LNCaP clone FGC (cell line): ENCODE results near the gene LRRC27.
A peak's percentile ranks its signal among the peaks of the same experiment; 100 is the strongest.

Source experiments
- DNase-seq: peaks from one replicate; pipeline ENCODE4 v3.0.0-alpha.2; 2011; ENCODE audit warnings: low read depth
- H3K4me3 ChIP-seq: 2 replicates; pipeline ENCODE4 v1.5.1; 2011; ENCODE audit warnings: mild to moderate bottlenecking, low read depth, low read length, control low read depth
- TF ChIP-seq, protein P1 (sequence below): IDR thresholded peaks from 2 replicates; pipeline ENCODE4 v1.5.1; 2012; ENCODE audit warnings: mild to moderate bottlenecking; ENCODE audit not compliant: control insufficient read depth, insufficient read depth; ENCODE audit errors: extremely low read depth

The LRRC27 gene

DNA sequence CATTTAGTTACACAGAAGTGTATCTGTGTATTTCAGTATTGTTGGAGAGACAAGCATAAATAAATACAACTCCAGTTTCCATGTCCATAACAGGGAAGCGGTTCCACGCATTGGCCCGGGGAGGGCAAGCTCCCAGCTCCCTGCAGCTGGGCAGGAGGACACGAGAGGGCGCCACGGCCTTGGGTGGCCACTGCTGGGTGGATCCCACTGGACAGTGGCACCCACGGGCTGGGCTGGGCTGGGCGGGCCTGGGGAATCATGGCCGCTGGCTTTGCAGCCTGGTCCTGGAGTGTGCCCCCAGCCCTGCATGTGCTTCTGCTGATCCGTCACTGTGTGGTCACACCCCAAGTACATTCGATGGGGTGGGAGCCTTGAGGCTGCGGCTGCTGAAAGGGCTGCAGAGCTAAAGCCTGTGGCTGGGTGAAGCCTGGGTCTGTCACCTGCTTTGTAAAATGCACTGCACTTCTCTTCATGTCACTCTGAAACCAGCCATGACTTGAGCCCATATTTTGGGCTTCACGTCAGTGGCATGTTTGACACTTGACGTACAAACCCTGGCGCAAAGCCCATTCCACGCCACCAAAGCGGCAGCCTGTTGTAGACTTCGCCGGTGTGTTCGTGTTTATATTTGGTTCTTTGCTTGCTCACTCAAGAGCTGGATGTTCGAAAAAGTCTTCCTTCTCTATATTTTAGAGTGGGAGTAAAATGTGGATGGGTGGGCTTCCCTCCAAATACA, 27.5 kb downstream of the LRRC27 start:
- DNase-seq: no peak
- TF ChIP-seq, protein P1, sequence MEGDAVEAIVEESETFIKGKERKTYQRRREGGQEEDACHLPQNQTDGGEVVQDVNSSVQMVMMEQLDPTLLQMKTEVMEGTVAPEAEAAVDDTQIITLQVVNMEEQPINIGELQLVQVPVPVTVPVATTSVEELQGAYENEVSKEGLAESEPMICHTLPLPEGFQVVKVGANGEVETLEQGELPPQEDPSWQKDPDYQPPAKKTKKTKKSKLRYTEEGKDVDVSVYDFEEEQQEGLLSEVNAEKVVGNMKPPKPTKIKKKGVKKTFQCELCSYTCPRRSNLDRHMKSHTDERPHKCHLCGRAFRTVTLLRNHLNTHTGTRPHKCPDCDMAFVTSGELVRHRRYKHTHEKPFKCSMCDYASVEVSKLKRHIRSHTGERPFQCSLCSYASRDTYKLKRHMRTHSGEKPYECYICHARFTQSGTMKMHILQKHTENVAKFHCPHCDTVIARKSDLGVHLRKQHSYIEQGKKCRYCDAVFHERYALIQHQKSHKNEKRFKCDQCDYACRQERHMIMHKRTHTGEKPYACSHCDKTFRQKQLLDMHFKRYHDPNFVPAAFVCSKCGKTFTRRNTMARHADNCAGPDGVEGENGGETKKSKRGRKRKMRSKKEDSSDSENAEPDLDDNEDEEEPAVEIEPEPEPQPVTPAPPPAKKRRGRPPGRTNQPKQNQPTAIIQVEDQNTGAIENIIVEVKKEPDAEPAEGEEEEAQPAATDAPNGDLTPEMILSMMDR: peak; percentile 24; the same call in 1 of the 2 replicates
- no peak overlapping the region for H3K4me3 ChIP-seq

DNA sequence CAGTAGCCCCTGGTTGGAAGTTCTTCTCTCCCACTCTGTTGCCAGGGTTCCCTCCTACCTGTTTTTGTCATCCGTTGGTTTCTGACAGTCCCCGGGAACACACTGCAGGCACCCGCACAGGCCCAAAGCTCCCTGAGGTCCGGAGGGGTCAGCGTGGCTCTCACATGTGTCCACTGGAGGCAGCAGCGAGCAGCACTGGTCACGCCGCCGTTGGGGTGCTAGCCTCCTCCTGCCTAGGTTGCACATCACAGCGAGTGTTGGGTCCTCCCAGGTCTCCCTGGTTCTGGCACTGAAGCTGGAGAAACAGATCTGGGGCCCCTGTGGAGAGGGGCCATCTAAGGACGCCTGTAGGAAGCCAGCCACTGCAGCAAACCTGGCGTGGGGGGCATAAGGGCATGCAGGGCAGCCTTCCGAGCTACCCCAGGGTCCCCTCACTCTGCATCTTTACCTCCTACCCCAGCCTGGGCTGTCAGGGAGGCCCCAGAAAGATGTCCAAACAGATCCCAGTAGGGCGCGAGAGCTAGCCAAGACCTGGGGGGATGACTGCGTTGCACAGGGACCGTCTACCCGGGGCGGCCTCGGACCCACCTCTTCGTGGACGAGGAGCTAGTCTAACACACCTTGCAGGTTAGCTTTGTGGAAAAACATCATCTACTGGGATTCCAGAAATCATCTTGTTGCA, 28.9 kb downstream of the LRRC27 start:
- DNase-seq: no peak
- no peak overlapping the region for H3K4me3 ChIP-seq
- TF ChIP-seq, protein P1: peak; percentile 70

DNA sequence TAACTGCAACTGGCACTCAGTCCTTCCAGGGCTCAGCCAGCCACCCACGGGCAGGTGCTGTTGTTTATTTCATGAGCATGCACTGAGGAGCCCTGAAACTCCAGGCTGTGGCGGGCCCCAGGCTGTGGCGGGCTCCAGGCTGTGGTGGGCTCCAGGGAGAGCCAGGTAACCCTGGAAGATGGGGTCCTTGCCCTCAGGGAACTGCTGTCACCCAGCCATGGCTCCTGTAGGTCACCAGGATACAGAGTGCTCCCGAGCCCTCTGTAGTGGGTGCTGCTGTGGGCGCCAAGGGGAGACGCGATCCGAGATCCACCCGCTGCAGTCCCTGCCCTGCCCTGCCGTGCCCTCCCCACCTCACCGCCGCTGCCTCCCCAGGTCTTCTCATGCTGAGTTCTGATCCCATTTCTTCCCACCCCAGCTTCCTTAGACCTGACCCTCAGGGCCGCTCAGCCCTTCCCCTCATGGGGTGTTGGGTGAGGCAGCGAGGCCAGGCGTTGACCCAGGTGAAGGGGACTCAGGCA, 29.6 kb downstream of the LRRC27 start:
- H3K4me3 ChIP-seq: no peak overlapping the region
- no peak for DNase-seq
- TF ChIP-seq, protein P1: no peak

DNA sequence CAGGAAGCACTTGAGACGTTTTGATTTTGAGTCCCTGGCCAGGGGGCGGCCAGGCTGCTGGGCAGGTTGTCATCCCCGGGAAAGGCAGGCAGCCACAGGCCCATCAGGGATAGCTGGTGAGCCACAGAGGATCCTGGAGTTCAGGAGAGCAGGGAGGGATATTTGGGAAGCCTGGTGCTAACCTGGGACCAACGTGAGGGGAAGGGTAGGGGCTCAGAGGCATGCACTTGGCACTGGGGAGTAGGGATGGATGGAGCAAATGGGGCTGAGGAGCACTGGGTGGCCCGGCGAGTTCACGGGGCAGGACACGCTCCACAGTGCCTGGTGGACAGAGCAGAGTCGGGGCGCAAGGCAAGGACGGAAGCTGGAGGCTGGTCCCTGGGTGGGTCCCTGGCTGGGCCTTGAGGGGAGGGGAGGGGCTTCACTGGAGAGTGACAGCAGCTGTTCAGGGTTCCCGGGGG, 30.2 kb downstream of the LRRC27 start:
- DNase-seq: no peak
- TF ChIP-seq, protein P1: no peak
- no peak overlapping the region for H3K4me3 ChIP-seq

DNA sequence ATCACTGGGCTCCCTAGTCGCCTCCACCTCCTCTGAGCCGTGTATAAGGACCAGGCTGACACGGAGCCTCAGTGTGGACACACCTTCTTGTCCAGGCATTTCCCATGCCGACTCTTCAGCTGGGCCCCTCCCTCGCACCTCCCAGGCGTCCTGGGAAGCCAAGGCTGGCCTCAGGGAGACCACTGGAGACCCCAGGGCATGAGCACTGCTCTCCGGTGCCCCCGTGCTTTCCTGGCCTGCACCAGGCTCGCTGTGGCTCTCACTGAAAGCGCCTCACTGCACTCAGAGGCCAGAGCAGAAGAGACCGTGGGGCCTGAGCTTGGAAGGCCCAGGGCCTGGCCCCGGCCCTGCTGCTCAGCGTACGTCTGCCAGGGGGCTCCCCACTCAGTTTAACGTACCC, 31.4 kb downstream of the LRRC27 start:
- TF ChIP-seq, protein P1: no peak
- H3K4me3 ChIP-seq: no peak overlapping the region
- DNase-seq: no peak

DNA sequence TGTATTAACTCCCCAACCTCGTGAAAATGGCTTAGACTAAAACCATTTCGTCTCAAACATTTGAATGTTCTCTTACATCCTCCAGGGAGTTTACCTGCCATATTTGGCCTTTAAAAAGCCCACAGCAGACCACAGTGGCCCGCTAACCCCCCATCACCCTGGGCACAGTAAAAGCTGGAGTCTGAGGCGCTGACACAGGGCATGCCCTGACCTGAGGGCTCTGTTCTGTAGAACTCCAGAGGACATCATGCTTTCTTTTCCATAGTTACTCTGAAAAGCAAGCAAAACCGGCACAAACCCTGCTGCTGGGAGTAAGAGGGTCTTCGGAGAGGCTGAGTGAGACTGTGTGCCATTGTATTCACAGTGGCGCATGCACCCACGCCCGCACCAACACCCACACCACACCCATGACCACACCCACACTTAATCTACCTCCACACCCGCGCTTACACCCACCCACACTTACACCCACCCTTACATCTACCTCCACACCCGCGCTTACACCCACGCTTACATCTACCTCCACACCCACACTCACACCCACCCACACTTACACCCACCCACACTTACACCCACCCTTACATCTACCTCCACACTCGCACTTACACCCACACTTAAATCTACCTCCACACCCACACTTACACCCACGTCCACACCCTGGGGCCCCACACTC, 32.1 kb downstream of the LRRC27 start:
- no peak overlapping the region for H3K4me3 ChIP-seq
- TF ChIP-seq, protein P1: no peak
- DNase-seq: no peak
